Forelimb muscle (tissue), 1 donor: ENCODE data around the gene GBGT1. TPM values are rescaled to one million over a fixed set of nuclear protein-coding genes. Genes with fewer than 3 reads are reported as not detected.
"Not testable (repeated sequence)": the region's sequence is repeated elsewhere in the genome, so short reads cannot be mapped to it uniquely, and the experiment has no call there.

Experiments
- DNase-seq: peaks from one replicate; pipeline ENCODE4 v3.0.0-alpha.2; 2013; ENCODE audit warnings: low read depth
- polyA plus RNA-seq: library from polyadenylated mRNA; unstranded; fragments of 120-200 nt; gene quantifications from one replicate; pipeline ENCODE4 v1.2.1, GENCODE V29; 2013; ENCODE audit not compliant: insufficient read length

Gene GBGT1
- polyA plus RNA-seq, 1 donor, result 3.6 TPM

DNA sequence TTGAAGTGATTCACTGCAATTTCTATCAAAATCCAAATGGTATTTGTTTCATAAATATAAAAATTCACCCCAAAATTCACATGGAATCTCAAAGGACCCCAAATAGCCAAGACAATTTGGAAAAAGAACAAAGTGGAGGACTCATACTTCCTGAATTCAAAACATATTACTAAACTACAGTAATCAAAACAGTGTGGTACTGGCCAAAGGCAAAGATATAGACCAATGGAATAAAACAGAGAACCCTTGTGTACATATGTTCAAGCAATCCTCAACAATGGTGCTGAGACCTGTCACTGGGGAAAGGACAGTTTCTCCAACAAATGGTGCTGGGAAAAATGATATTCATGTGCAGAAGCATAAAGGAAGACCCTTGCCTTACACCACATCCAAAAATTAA is 31.3 kb upstream of the GBGT1 start:
- DNase-seq, result no peak

DNA sequence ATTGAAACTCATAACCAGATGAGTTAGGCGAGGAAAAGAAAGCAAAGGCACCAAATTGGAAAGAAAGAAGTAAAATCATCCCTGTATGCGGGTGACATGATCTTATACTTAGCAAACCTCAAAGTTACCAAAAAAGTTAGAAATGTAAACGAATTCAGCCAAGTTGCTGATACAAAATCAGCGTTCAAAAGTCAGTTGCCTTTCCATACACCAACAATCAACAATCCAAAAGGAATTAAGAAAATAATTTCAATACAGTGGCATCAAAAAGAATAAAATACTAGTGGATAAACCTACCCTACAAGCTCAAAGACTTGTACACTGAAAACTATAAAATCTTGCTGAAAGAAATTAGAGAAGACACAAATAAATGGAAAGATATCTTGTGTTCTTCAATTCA is 30.9 kb upstream of the GBGT1 start:
- no peak for DNase-seq

DNA sequence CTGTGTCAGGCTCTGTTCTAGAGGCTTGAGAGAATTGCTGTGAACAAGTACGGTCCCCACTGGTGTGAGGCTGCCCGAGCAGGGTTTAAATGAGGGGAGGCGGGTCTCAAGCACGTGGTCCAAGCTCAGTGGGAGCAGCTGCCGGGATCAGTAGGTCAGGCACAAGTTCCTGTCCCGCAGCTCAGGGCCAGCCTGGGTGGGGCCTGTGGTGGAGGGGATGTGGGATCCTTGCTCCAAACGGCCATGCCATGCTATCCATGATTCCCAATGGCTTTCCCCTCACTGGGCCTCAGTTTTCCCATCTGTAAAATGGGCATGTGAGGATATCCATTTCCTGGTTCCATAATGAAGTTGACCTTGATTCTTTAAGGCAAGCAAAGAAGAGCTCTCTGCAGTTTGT is 28.3 kb upstream of the GBGT1 start:
- DNase-seq, result no peak

DNA sequence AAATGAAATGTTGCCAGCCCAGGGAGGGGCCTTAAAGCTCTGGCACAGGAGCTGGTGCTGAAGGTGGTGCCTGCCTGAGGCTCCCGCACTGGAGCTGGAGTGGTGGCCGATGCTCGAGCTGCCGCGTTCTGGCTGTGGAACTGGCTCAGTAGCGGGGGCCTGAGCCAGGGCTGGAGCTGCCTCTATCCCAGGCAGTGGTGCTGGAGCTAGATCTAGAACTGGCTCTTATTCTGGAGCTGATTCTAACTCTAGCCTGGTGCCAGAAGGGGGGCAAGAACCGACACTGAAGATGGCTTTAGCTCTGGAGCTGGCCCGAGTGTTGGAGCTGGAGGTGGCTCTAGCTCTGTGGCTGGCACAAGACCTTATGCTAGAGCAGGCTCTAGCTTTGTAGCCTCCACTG is 26.1 kb upstream of the GBGT1 start:
- no peak for DNase-seq

DNA sequence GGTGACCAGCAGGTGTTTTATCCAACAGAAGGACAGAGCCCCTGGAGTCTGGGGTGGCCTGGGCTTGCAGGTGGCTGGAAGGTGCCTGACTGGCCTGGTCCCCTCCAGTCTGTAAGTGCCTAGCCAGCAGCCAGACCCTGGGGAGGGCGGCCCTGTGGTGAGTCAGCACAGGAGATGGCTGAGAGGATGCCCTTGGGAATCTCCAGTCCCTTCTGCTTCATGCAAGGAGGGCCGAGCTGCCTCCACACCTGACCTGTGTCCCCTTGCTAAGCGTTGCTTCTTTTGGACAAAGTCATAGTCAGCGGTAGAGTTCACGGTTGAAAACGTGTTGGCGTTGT is 25.1 kb upstream of the GBGT1 start:
- DNase-seq, result no peak

DNA sequence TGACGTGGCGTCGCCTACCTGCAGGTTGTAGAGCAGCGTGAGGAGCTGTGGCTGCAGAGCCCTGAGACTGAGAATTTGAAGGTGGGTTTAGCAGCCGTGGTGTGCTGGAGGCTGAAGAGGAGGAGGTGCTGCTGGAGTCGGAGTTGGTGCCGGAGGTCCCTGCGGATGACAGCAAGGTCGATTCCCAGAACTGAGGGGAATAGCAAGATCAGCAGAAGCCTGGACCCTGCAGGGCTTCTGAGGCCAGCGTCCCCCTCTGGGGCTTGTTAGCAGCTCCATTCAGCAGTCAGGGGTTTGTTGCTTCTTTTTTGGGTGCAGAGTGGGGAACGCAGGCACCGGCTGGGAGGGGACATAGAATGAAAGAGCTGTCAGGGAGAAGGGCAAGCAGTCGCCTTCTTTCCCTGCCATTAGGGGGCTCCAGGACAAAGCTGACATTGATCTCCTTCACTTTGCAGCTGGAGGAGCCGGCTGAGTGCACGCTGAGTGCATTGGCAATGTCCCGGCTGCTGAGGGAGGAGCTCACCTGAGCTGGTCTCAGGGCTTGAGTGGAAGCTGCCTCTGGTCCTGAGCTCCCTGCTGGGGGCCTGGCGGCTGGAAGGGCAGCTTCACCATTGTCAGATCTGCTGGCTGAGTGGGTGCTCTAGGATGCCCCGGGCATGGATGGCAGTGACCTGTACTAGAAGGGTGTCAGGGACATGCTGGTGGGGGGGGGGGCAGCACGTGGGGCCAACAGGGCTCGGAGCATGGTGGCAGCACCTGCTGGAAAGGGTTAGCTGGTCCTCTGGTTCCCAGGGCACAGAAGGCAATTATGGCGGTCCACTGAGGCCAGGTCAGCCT is 24.5 kb upstream of the GBGT1 start:
- no peak for DNase-seq

DNA sequence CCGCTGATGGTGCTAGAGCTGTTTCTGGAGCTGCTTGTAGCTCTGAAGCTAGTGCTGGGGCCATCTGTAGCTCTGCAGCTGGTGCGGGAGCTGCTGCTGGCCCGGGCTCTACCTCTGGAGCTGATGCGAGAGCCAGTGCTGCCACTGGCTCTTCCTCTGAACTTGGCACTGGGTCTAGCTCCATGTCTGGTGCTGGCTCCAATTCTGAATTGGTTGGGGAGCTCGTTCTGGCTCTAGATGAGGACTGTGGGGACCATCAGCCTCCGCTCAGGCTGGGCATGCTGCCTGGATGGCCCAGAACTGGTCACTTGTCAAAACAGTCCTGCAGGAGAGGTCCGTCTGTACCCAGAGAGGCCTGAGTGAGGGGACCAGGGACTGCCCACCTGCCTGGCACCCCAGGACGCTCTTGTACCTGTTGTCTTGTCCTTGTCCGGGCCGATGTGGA is 23.9 kb upstream of the GBGT1 start:
- DNase-seq, result no peak

DNA sequence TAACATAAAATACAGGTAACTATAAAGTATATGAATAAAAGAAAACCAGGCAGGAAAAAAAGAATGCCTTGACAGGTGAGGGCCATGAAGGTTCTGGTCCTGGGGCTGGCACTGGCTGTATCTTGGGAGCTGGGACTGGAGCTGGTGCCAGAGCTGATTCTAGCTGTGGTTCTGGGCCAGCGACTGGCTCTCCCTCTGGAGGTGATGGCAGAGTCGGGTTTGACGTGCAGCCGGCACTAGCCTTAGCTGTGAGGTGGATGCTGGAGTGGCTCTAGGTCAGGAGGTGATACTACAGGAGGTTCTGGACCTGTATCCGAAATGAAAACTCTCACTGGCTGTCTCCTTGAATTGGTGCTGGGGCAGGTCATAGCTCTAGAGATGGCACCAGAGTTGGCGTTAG is 23.0 kb upstream of the GBGT1 start:
- DNase-seq, result no peak

DNA sequence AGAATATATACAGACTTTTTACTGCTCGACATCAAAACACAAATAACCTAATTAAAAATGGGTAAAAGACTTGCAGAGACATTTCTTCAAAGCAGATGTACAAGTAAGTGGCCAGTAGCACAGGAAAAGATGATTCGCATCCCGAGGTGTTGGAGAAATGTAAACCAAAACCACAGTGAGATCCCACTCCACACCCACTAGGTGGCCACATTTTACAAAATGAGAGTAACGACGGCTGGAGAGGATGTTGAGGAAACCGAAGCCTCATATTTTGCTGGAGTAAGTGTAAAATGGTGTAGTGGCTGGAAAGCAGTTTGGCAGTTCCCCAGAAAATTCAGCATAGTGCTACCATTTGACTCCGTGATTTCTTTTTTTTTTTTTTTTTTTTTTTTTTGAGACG is 21.3 kb upstream of the GBGT1 start:
- DNase-seq, result peak; percentile 60

DNA sequence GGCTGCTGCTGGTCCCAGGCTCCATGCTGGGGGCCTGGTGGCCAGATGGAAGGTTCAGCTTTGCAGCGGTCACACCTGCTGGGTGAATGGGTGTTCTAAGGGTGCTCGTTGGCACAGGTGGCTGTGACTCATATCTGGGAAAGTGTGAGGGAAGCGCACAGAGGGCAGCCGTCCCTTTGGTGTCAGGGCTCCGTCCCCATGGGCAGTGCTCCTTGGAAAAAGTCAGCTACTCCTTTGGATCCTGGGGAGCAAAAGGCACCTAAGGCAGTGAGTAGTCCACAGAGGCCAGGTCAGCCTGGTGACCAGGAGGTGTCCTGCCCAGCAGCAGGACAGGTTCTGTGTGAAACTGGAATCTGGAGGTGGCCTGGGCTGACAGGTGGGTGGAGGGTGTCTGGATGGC is 18.4 kb upstream of the GBGT1 start:
- no peak for DNase-seq

DNA sequence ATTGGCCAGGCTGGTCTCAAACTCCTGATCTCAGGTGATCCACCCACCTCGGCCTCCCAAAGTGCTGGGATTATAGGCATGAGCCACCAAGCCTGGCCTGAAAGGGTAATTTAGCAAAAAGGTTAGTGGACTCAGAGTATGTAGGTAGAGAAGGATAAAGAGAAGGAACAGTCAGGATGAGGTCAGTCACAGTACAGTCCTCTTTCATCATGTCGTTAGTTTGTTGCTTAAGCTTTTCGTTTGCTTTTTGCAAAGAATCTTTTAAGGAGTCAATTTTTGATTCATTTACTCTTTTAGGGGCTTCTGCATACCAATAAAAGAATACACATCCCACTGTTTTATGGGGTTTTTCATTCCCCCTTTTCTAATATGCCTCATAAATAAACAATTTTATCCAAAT is 17.8 kb upstream of the GBGT1 start:
- DNase-seq, result no peak

DNA sequence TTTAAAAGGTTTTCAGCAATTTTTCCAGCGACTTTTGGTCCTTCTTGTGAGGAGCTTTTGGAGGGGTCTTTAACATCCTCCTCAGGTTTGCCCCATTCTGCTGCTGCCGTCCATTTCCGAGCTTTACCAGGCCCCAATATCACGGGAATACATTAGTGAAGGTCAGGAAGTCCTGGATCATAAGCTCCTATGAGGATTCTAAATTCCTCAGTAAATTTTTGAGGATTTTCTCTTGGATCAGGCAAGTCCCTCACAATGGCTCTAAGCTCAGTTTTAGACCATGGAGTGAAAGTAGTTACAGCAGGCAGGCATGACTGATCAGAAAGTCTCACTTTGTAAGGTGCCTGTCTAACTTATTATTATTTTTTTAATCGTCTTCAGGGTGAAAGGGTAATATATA is 17.2 kb upstream of the GBGT1 start:
- no peak for DNase-seq

DNA sequence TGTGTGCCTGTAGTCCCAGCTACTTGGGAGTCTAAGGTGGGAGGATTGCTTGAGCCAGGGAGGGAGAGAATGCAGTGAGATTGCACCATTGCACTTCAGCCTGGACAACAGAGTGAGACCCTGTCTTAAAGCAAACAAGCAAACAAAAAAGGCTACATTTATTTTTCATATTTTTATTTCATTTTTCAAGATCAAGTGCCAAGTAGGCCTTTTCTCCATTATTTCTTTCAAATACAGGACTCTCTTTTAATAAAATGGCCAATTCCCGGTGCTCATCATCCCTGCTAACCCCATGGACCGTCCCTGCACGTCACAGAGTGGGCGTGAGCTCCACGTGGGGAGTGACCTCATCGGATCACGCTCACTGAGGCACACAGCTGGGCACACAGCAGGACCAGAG is 9.3 kb upstream of the GBGT1 start:
- DNase-seq, result no peak

DNA sequence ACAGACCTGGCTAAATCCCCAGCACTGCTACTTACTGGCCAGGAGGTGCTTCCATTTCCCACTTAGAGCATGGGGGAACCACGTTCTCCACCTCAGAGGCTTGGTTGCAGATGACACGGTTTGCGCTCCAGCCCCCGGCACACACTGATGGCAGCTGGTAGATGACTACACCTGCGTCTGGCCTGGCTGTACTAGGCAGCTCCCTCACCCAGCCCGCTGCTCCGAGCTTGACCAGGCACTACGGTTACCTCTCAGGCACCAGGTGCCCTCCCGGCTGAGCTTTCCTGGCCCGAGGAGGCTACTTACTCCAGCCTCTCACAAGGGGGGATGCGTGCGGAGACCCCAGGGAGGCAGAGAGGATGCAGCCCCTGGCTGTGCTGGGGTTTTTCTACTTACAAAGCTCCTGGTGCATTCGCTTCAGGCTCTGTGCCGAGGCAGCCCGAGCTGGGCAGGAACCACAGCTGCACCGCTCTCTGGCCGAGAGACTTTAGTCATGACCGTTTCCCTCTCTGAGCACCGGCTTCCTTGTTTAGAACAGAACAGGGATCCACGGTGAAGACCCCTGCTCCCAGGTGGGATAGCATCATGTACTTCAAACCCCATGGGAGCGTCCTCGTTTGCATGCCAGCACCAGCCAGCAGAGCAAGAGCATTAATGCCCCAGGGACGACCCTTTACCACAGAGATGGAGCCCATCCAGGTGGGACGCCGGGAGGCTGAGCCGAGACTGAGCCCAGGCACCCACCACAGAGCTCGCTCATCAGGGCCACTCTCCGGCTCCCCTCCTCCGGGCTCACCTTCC is 7.6 kb upstream of the GBGT1 start:
- no peak for DNase-seq

DNA sequence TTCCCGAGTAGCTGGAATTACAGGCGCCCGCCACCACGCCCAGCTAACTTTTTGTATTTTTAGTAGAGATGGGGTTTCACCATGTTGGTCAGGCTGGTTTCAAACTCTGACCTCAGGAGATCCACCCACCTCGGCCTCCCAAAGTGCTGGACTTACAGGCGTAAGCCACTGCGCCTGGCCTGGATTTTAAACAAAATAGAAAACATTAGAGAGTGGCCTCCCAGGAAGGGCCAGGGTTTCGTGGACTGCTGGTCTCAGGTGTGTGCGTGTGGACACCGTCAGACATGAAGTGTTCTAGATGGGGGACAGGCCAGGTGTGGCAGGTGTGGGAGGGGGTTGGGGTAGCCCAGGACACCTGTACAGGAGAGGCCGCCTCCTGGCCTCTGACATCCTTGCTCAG is 7.0 kb upstream of the GBGT1 start:
- DNase-seq, result no peak

DNA sequence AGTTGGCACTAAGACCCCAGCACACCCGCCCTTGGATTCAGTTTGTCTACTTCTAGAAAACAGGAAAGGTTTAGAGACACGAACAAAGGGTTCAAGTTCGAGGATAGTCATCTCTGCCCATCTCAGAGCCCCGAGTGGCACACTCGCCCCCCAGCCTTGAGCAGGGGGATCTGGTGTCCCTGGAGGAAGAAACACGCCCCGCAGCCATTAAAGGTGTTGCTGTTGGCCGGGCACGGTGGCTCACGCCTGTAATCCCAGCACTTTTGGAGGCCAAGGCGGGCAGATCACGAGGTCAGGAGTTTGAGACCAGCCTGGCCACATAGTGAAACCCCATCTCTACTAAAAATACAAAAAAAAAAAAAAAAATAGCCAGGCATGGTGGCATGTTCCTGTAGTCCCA is 6.0 kb upstream of the GBGT1 start:
- not testable (repeated sequence) for DNase-seq

DNA sequence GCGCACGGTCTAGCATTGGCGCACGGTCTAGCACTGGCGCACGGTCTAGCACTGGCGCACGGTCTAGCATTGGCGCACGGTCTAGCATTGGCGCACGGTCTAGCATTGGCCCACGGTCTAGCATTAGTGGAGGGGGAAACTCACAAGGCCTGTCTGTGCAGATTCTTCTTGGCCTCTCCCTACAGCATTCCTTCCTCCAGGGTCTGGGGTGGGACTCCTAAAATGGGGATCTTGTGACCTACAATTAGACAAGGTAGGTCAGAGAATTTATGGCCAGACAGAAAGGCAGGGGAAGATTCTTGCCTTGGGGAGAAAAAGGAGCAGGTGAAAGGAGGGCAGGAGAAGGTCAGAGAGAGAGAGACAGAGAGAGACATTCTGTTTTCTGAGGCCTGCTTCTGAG is 5.4 kb upstream of the GBGT1 start:
- DNase-seq, result no peak

DNA sequence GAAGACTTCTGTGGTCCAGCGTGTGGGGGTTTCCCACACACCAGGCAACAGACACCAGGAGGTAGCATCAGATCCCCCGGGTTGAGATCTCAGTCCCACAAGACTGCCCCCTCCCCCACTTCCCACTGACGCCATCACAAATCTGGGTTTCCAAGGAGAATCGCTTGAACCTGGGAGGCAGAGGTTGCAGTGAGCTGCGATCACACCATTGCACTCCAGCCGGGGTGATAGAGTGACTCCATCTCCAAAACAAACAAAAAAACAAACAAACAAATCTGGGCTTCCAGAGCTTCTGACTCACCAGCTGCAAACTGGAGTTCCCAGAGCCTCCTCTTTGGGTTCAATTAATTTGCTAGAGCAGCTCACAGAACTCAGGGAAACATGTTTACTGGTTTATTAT is 4.7 kb upstream of the GBGT1 start:
- no peak for DNase-seq

DNA sequence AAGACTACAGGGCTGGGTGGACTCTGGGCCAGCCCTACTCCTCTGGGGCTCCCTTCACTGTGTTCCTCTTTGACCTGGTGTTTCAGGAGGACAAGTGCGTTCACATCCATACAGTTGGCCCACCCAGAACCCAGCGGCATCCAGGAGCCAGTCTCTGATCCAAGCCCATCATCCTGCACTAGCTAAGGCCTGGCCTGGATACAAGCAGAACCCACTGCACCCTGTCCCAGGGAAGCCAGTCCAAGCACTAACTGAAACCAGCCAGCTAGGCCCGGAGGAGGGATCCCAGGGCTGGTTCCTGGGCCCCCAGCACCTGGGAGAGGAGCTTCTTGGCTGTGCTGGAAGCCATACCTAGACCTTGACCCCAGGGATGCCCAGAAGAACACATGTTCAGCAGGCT is 4.1 kb upstream of the GBGT1 start:
- no peak for DNase-seq

DNA sequence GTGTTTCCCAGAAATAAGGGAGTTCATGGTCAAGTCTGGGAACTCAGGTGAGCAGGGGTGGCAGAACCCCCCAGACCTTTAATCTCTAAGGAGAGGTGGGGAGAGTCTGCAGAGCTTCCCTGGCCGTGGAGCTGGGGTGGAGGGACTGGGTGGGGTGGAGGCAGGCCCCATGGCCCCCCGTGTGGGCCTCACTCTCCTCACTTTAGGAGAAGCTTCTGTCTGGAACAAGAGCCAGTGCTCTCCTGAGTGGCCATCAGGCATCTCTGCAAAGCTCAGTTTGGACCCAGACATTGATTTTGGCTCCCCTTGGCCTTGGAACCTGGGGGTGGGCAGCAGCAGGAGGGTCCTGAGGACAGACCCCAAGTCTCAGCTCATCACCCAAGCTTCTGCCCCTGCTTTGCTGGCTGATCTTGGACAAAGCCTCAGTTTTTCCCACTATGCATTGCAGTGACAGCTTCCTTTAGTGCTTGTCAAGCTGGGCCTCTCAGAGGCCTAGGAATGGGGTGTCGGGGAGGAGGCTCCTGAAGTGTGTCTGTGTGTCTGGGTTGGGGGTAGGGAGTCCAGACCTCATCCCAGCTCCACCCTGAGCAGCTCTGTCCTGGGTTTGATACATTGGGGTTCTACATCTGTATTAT is 3.5 kb upstream of the GBGT1 start:
- no peak for DNase-seq

DNA sequence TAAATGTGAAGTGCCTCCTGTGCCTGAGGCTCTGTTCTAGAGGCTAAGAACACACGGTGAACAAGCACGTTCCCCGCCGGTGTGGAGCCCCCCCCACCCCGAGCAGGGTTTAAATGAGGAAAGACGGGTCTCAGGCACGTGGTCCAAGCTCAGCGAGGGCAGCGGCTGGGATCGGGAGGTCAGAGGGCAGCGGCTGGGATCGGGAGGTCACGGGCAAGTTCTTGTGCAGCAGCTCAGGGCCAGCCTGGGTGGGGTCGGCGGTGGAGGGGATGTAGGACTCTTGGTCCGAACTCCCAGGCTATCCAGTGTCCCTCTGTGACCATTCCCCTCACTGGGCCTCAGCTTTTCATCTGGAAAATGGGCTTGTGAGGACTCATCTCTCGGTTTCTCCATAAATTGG is 2.7 kb upstream of the GBGT1 start:
- DNase-seq, result no peak

DNA sequence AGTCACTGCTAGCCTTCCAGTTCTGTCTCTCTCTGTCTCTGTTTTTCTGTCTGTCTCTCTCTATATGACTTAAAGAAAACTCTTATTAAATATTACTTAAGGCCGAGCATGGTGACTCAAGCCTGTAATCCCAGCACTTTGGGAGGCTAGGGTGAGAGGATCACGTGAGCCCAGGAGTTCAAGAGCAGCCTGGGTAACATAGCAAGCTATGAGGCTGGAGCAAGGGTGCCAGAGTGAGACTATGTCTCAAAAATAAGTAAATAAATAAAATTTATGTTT is 1.7 kb upstream of the GBGT1 start:
- DNase-seq, result no peak

DNA sequence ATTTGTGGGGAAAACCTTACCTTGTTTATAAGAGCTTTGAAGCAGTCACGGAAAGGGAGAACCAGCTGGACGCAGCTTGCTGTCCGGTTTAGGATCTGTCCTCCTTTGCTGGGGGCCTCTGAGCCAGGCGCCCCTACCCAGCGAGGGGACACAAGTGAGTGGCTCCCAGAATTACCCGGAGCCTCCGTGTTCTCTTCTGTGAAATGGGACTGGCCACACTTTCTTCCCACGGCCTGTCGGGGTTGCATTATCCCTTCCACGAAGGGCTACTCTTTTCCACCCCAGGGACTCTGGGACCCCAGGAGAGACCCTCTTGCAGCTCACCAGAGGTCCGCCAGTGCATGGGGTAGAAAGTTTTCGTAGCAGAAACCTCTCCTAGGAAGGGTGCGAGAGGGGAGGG is 477 bp upstream of the GBGT1 start:
- no peak for DNase-seq
